Lower leg skin (tissue), 4 donors: ENCODE results near the gene AMH. TPM values are rescaled to one million over a fixed set of nuclear protein-coding genes. Genes with fewer than 3 reads are reported as not detected.

Source experiments
- DNase-seq, 2 donors: peaks; one replicate each; pipeline ENCODE4 v3.0.0-alpha.2; 2019; ENCODE audit warnings: low spot score in 2 of 2
- H3K4me3 ChIP-seq: fragments of 200-600 bp; sonication (generic); 2 replicates; pipeline ENCODE4 v1.5.1; 2017; ENCODE audit warnings: mild to moderate bottlenecking, low read depth; ENCODE audit not compliant: poor library complexity, severe bottlenecking
- CTCF ChIP-seq, 3 donors: fragments of 450-650 bp; IDR thresholded peaks; one replicate each; pipeline ENCODE4 v1.5.1; 2016; ENCODE audit warnings: antibody characterized with exemption in 3 of 3, mild to moderate bottlenecking in 3 of 3, moderate library complexity in 2 of 3
- POLR2A ChIP-seq, 2 donors: fragments of 450-650 bp; IDR thresholded peaks; one replicate each; pipeline ENCODE4 v1.6.1; 2016 to 2017; ENCODE audit warnings: antibody characterized with exemption in 2 of 2, mild to moderate bottlenecking in 1 of 2, moderate library complexity in 1 of 2
- WGBS, 2 donors: methylation state at CpG; one replicate each; pipeline ENCODE4 v1.1.5; 2018; 5-methylcytosine and 5-hydroxymethylcytosine counted together
- intact Hi-C: fragments of 100-400 bp; cut with DNase I; formaldehyde crosslinking; loops from one replicate; pipeline ENCODE4 v1.15.0; 2023; ENCODE audit warnings: low total_unique reads
- total RNA-seq, 4 donors: library from RNA; depleted of rRNA; stranded (reverse); fragments of >200 nt; gene quantifications; one replicate each; pipeline ENCODE4 v1.1.0, GENCODE V29; 2016

Gene AMH
- total RNA-seq, 4 donors from 2014 or later: 0.13 to 1.3 (median 1.2) TPM

DNA sequence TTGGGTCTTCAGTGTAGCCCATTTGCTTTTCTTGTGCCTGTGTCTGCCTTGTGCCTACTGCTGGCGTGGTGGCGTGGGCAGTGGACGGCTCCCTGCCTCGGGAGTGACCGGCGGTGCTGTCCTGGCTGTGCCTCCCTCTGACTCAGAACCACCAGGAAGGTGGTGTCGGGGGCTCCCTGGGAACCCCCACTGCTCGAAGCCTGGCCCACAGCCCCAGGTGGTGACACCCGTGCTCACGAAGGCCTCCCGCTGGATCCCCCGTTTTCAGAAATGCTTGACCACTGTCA is 5.1 kb upstream of the AMH start:
- no peak overlapping the region for H3K4me3 ChIP-seq
- DNase-seq: no peak
- WGBS, 2 donors: 84 to 100% methylated on average over 4 to 5 of the region's 12 CpGs
- TF ChIP-seq POLR2A (IDR thresholded peaks at IDR 0.05): no peak
- no peak for TF ChIP-seq CTCF (IDR thresholded peaks at IDR 0.05)
- intact Hi-C loops: no loop called here

GRCh38 chr19:2244486-2244885 is 4.6 kb upstream of the AMH start:
- 91 to 94% methylated on average over 21 of the region's 21 CpGs for WGBS, 2 donors
- TF ChIP-seq POLR2A (IDR thresholded peaks at IDR 0.05): no peak
- no peak for TF ChIP-seq CTCF (IDR thresholded peaks at IDR 0.05)
- DNase-seq: no peak
- intact Hi-C loops: no loop called here
- H3K4me3 ChIP-seq: no peak overlapping the region

- intact Hi-C loops: no loop called here
- TF ChIP-seq CTCF (IDR thresholded peaks at IDR 0.05) (no peak), POLR2A (IDR thresholded peaks at IDR 0.05) (no peak)
- 96% methylated on average over 15 of the region's 15 CpGs for WGBS, 2 donors
- DNase-seq: no peak
- H3K4me3 ChIP-seq: no peak overlapping the region
Observed at GRCh38 chr19:2245273-2245672, 3.9 kb upstream of the AMH start.

DNA sequence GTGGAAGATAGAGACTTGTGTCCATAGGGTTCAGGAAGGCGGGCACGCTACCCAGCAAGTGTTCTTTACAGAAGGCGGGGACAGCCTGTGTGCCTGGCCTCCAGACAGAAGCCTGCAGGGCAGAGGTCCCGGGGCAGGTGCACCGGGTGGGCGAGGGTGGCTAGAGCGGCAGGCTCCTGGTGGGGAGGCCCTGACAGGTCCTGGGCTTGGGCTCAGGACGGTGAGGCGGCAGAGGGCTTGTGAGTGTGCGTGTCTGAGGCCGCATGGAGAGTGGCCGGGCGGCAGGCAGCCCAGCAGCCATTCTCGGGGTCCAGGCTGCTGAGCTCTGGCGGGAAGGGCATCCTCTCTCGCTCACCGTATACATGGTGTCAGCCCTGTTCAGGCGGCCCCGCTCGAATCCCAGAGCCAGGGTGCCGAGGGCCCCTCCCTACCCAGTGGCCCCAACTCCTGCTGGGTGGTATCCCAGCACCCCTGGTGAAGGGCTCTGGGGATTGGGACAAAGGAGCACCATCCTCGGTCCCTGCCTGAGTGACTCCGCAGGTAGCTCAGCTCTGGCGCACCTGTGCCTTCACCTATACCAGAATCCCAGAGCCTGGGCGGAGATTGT is 3.0 kb upstream of the AMH start:
- intact Hi-C loops: no loop called here
- no peak overlapping the region for H3K4me3 ChIP-seq
- WGBS, 2 donors: 92% methylated on average over 25 of the region's 25 CpGs
- TF ChIP-seq CTCF (IDR thresholded peaks at IDR 0.05): no peak
- TF ChIP-seq POLR2A (IDR thresholded peaks at IDR 0.05): no peak
- DNase-seq: no peak

- TF ChIP-seq POLR2A (IDR thresholded peaks at IDR 0.05): no peak
- no peak for TF ChIP-seq CTCF (IDR thresholded peaks at IDR 0.05)
- intact Hi-C loops: no loop called here
- no peak overlapping the region for H3K4me3 ChIP-seq
- no peak for DNase-seq
- whole genome bisulfite sequencing, 2 donors: 78 to 96% methylated on average over 13 to 18 of the region's 26 CpGs
Observed at GRCh38 chr19:2246801-2247361, 2.2 kb upstream of the AMH start.
